ENCODE measurements around the gene TSPAN2.
"Not testable (repeated sequence)": the region's sequence is repeated elsewhere in the genome, so short reads cannot be mapped to it uniquely, and the experiment has no call there.

Gene TSPAN2

GRCh38 chr1:115029526-115029925, 59.8 kb downstream of the TSPAN2 start, which contains the start of gene TSHB:
TSHB (plus strand) TSS chr1:115029826; CDS start chr1:115033363, 3,537 bp downstream.
- DNase-seq: no peak

GRCh38 chr1:115023593-115023992, 65.7 kb downstream of the TSPAN2 start:
- no peak for DNase-seq

DNA sequence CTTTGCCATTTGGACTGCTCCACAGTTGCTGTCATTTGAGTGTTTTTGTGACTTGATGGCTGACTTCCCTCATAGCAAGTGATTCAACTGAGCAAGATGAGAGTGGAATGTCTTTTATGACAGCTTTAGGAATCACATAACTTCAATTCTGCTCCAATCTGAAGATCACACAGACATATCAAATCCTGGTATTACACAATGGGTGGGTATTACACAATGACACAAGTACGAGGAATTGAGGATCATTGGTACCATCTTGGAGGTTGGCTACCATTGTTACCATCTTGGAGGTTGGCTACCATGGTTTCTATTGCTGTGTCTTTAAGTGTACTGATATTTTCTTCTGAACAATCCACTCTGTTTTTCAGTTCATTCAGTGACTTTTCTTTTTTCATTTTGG, 68.2 kb downstream of the TSPAN2 start:
- no peak for DNase-seq

GRCh38 chr1:115019549-115019948, 69.8 kb downstream of the TSPAN2 start:
- not testable (repeated sequence) for DNase-seq

- no peak for DNase-seq
These were observed 75.5 kb downstream of the TSPAN2 start for GRCh38 chr1:115013792-115014191.

DNA sequence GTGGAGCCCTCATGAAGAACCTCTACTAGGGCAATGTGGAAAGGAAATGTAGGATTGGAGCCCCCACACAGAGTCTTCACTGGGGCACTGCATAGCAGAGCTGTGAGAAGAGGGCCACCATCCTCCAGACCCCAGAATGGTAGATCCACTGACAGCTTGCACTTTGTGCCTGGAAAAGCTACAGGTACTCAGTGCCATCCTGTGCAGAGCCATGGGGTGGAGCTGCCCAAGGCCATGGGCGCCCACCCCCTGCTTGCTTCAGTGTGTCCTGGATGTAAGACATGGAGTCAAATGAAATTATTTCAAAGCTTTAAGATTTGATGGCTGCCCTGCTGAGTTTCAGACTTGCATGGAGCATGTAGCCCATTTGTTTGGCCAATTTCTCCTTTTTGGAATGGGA, 76.9 kb downstream of the TSPAN2 start:
- no peak for DNase-seq

- DNase-seq: no peak
These were observed 77.3 kb downstream of the TSPAN2 start for GRCh38 chr1:115012006-115012405.

GRCh38 chr1:115006191-115006590, 83.1 kb downstream of the TSPAN2 start:
- DNase-seq: no peak

Data from bone marrow (tissue), 2 donors.